Putamen (tissue), 1 donor: ENCODE results near the gene NAA40.

Source experiments
- DNase-seq: peaks from one replicate; pipeline ENCODE4 v3.0.0-alpha.2; 2016; ENCODE audit warnings: low spot score

NAA40 gene

DNA sequence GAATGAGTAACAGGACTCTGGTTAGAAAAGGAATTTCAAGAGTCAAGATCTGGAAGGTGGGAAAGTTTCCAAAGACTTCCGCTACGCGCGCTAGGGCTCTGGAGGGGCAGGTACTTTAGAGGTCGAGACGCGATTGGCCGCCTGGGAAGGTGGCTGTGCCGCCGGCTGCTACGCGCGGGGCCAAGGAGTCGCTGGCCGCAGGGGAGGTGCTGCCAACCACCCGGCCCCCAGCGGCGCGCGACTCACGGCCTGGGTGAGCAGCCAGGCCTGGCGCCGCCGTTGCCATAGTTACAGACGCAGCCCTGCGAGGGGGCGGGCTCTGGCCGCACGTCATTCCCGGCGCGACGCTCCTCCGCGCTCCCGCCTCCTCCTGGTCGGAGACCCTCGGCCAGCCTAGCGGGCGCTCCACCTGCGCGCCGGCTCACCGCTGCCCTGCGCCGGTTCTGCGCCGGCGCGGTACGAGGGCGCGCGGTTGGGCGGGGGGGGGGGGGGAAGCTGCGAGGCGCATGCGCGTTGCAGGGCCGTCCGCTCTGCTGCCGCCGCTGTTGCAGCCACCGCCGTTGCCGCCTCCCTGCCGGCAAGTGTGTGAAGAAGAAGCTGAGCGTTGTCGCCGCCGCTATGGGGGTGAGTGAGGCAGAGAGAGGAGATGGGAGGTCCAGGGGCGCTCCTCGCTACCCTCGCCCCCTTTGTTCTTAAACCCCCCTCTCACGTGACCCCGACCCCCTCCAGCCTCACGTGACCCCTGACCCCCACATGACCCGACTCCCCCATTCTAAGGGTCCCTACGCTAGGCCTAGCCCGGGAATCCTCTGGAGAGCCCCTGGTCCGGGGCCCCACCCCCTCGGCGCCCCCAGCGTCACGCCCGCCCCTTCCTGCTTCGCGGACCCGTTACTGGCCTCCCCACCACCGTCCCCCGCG is at the start of gene NAA40:
NAA40 (plus strand) TSS at position 524 of the 918 bp plus-strand sequence; CDS start at position 619, 95 bp downstream.
- peak; percentile 86 for DNase-seq

DNA sequence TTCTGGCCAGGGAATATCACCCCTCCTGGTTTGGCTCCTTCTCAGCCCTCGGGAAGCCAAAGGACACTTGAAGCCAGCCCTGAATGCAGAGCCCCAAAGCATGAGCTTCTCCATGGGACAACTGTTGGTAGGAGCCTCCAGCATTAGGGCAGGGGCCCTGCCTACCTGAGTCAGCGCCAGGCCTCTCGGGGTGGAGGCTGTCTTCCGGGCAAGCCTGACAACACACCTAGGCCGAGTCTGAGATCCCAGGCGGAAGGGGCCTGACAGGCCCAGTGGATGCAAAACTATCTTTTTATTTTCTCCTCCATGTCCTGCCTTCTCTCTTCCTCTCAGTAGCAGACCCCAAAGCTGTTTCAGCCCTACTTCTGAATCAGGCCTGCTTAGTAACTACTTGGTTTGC is 49.5 kb upstream of the NAA40 start:
- DNase-seq, result no peak

DNA sequence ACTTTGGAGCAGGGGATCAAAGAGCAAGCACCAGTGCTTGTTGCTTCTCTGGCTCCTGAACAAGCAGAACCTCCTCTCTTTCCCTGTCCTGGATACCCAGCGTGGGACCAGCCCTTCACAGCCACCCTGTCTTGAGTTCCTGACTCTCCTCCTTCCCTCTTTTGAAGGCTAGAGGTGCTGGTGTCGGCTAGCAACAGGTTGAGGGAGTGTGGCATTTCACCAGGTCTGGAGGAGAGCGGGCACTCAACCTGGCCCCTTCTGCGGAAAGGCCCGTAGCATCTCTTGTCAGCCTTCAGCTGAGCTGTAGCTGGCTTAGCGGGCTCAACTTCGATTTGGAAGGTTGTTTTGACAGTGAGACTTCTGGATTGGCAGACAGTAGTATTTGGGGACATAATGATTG is 48.4 kb upstream of the NAA40 start:
- no peak for DNase-seq

DNA sequence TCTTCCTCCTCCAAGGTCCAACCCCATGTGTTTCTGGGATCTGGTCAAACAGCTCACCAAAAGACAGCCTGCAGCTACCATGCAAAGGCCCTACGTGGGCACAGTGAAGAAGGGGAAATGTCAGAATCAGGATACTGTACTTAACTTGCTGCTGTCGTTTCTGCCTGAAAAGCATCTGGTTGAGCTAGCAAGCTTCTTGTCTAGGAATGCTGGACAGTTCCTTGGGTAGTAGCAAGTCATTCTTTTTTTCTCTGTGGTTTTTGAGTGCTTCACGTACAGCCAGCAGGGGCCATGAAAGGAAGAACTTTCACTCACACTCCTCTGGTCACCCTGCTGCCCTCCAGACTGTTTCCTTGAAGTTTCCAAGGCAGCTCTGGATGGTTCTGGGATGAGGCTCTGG is 46.6 kb upstream of the NAA40 start:
- no peak for DNase-seq

DNA sequence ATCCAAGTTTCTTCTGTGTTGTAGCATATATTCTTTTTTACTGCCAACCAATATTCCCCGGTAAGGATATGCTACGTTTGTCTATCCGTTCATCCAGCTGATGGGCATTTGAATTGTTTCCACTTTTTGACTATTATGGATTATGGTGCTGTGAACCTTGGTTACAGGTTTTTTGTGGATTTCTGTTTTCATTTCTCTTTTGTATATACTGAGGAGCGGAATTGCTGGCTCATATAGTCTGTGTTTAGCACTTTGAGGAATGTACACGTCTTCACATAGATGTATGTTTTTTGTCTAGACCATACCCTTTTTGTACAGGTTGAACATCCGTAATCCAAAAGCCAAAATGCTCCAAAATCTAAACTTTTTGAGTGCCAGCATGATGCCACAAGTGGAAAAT is 45.4 kb upstream of the NAA40 start:
- DNase-seq, result no peak

DNA sequence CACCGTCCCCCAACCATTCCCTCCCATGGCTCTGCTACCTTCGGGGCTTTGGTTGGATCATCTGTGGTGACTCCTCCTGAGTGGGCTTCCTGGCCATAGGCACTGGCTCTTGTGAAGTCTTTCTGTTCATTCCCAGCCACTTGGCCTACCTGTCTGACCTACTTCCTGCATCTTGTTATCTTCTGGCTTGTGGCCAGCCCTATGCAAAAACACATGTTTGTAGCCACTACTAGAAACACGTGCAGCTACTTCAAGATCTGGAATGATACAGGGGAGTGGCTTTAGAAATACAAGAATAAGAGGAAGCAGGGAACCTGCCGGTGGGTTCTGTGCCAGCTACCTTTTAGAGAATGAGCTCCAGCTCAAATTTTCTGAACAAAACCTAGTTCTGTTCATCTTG is 42.7 kb upstream of the NAA40 start:
- no peak for DNase-seq

DNA sequence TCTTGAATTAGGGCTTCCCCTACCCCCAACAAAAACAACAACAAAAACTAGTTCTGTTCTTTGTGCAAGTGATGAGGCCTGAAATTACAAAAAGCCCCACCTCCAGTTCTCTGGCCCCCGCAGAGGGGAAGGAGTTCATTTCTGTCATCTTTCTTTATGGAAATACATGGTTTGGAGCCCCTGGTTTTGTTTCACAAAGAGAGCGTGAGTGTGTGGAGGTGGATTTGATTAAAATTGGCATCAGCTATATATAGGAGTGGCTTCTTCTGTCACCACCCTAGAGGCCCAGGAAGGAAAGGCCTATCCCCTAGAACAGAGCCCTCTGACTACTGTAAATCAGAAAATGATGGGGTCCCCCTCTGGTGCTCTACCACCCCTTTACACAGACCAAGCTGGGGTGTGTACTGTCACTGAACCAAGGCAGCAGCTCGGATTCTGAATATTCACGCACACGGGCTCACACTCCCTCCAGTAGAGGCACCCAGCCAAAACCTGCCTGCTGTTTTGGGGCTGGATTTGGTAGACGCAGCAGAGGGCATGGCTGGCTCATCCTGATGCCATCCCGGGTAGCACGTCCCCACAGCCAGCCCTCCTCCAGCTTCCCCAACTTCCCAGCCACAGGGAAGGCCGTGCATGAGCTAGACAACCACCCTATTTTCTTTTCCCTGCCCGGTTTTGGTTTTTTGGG is 41.2 kb upstream of the NAA40 start:
- peak; percentile 79 for DNase-seq

DNA sequence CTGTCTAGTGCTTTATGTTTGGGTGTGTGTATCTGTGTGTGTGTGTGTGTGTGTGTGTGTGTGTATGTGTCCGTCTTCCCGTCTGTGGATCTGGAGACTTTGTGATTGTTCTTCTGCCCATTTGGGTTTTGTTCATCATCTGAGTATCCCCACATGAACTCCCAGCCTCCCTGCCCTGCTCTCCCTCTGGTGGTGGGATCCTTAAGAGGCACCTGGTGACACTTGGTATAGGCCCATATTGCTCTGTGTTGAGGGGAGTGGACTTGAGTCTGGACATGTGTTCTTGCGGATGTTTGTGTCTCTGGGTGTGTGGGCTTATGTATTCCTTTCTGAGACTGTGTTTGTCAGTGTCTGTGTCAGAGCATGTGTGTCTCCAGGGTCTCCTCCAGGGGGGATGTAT is 37.1 kb upstream of the NAA40 start:
- DNase-seq, result no peak

DNA sequence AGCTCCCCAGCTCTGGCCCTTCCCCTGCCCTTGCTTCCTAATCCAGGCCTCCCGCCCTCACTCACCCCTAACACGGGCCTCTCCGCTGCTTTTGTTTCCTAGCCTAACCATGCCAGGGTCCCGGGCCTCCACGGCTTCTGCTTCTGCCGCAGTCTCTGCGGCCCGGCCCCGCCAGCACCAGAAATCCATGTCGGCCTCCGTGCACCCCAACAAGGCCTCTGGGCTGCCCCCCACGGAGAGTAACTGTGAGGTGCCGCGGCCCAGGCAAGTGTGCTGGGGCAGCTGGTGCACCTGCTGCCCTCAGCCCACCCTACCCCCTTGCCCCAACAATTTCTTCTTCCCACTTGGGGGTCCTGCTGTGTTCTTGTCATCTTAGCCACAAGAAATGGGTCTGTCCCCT is 34.9 kb upstream of the NAA40 start:
- DNase-seq, result no peak

DNA sequence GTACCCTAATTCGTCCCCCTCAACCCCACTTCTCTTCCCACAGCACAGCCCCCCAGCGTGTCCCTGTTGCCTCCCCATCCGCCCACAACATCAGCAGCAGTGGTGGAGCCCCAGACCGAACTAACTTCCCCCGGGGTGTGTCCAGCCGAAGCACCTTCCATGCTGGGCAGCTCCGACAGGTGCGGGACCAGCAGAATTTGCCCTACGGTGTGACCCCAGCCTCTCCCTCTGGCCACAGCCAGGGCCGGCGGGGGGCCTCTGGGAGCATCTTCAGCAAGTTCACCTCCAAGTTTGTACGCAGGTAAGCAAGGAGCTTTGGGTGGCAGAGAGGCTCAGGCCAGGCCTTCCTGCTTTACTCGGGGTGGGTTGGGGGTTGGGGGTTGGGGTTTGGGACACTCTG is 34.1 kb upstream of the NAA40 start:
- DNase-seq, result no peak

DNA sequence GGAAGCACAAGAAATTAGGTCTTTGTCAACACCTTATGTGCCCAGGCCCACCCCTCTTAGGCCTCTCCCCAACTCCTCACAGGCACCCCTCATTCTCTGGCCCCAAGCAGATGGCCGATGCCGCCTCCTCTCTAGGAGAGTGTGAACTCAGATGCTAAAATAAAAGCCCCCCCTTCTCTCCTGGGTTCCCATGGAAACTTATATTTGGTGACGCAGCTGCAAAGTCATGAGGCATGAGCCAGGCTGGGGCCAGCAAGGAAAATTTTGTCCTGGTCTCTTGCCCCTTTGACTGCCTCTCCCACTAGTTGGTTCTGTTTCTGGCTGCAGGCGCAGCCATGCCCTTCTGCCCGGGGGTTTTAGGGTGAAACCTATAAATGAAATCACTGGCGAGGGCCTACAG is 33.6 kb upstream of the NAA40 start:
- DNase-seq, result no peak

DNA sequence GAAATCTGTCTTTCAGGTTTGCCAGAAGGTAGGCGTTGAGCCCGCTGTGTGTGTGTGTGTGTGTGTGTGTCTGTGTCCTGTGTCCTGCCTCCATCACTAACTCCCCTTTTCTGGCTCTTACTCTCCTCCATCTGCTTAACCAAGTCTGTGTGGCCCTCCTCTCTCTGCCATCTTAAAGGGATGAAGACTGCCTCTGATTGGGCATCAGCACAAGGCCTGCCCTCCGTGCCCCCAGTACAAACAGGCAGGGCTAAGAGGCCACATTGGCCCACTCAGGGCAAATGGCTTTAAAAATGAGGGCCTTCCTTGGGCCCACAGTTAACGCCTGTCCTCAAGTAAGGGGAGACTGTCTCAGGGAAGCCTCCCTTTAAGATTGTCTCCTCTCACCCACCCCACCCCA is 32.7 kb upstream of the NAA40 start:
- no peak for DNase-seq

DNA sequence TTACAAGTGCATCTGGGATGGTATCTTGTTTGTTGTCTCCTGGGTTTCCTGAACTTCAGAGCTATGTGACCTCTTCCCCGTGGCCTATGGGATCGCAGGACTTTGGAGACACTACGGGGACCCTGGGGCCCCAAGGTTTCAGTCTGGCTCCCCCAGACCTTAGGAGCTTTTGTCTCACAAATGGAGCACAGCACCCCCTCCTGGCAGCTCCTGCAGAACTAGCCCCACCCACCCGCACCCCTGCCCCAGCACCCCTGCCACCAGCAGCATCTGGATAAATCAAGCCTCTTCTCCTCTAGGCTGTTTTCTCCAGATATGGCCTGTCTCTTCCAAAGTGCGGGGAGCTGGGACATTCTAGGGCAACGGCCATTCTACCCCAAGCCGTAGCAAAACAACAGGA is 32.2 kb upstream of the NAA40 start:
- no peak for DNase-seq

DNA sequence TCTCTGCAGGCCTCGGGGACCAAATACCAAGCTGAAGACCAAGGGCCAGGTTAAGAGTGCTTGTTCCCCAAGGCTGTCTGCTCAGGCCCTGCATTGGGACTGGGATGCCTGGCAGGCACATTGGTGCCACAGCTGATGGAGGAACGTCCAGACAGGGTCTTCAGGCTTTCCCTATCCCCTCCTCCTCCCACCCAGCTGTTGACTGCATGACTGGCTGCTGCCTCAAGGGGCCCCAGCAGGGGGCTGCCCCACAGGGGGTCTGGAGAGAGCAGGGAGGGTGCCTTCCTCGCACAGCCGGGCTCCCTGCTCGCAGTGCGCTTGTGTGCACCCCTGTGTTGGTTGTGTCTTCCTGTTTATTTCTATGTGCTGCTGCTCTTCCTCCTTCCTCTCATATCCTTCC is 31.7 kb upstream of the NAA40 start:
- no peak for DNase-seq

DNA sequence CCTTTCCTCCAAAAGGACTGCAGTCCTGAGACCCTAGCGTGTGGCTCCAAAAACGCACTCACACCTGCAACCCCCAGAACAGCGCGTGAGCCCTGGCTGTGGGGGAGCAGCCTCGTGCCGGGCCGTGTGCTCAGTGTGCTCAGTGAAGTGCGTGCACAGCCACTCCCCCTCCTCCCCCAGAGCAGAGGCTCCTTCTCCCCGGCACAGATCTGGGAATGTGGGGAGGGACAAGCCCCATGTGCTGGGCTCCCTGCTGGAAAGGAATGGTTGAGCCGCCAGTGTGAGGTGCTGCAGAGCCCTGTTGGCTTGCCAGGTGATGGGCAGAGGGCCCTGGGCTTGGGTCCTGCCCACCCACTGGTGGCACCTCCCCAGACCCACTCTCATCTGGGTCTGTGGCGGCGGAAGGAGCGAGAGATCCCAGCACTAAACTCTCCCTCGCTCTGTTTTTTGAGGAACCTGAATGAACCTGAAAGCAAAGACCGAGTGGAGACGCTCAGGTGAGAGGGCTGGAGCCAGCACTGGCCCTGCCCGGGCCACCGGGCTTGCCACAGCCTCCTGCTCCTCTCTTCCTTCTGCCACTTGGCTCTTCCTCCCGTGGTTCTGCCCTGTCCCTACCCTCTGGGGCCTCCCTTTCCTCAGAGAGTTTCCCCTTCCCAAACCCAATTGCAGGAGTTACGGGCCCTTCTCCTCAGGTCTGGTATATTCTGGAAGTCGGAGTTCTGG is 30.8 kb upstream of the NAA40 start:
- DNase-seq, result peak; percentile 82

DNA sequence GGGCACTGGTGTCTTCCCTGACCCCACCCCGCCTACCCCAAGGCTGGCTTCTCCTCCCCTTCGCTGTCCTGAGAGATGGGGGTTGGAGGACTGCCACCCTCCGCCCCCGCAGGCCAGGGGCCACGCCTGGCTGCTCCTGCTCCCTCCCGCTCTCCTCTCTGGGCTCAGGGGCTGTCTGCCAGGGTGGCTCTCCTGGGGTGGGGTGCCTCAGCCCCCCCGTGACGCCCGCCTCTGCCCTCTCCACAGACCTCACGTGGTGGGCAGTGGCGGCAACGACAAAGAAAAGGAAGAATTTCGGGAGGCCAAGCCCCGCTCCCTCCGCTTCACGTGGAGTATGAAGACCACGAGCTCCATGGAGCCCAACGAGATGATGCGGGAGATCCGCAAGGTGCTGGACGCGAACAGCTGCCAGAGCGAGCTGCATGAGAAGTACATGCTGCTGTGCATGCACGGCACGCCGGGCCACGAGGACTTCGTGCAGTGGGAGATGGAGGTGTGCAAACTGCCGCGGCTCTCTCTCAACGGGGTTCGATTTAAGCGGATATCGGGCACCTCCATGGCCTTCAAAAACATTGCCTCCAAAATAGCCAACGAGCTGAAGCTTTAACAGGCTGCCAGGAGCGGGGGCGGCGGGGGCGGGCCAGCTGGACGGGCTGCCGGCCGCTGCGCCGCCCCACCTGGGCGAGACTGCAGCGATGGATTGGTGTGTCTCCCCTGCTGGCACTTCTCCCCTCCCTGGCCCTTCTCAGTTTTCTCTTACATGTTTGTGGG is 30.0 kb upstream of the NAA40 start:
- DNase-seq, result no peak

DNA sequence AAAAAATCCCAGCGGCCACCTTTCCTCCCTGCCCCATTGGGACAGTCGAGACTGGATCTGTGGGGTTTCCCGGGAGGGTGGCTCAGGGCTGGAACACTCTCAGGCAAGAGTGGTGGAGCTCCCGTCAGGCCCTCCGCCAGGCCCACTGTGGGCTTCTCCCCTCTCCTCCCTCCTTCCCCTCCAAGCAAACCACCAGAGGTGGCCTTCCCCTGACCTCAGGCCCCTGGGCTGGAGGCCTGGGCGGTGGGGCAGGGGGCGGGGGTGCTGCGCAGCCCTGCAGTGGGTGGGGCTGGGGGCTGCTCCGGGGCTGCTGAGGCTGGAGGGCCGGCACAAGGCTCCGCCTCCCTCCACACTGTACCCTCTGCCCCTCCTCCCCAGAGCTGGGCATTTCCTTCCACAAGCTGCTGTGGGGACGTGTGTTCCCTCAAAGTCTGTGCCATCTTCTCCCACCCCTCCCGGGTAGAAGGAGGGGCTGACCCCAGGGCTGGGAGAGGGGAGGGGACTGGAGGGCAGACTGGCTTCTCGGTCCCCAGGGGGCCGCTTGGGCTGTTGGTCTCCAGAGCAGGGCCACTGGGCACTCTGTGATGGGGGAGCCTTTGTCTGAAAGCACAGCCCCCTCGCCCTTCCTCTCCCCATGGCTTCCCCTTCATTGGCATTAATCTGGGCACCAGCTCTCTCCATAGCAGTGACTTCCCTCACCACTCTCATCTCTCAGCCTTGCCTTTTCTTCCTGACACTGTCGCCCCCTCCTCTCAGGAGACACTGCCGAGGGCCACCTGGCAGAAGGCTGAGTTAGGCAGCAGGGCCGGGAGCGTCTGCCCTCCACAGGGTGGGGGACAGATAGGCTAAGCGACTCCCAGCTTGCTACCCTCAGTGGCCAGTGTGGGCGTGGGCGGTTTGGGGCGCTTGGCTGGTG is 29.0 kb upstream of the NAA40 start:
- DNase-seq, result no peak

DNA sequence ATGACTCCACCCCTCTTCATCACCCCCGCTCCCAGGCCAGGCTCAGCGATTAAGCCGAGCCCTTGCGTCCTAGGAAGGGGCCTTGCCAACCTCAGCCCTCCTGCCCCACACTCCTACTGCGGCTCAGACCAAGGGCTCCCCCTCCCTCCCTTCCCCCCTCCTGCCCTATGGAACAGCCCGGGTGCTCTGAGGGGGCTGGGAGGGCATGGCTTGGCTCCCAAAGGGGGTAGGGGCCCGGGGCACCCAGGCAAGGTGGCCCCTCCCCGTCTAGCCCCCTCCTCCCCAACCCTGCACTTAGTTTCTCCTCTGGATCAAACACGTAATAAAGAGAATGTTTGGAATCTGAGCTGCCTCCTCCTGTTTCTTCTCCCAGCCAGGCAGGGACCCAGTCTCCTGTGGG is 28.1 kb upstream of the NAA40 start:
- no peak for DNase-seq

DNA sequence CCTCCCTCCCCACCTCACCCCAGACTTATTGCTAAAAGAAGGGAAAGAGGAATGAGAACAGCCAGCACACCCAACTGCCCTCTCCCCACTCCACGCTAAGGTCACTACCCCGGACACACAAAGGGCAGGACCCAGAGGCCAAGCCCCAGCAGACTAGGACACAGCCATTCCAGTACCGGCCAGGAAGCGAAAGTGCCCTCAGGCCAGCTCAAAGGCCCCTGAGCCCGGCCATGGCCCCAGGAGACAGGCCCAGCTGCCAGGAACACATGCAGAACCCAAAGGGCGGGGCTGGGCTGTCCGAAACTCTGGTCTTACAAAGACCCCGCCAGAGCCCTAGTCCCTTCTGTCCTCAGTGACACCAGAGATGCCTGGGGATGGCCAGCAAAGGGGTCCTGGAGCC is 27.4 kb upstream of the NAA40 start:
- no peak for DNase-seq

DNA sequence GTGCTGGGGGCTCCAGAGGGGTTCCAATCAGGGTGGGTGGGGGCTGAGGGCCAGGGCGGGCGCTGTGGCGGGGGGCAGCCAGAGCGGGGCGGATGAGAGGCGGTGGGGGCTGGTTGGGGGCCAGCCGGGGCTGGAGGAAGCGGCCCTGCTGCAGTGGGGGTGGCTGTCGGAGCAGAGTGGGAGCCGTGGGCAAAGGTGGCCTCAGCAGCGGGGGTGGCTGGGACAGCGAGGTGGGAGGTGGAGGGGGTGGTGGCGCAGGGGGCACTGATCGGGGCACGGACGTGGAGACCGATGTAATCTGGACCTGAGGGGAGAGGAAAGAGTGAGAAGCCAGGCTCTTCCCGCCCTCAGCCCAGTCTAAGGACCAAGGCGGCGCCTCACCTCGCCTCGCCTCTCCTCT is 26.9 kb upstream of the NAA40 start:
- no peak for DNase-seq

DNA sequence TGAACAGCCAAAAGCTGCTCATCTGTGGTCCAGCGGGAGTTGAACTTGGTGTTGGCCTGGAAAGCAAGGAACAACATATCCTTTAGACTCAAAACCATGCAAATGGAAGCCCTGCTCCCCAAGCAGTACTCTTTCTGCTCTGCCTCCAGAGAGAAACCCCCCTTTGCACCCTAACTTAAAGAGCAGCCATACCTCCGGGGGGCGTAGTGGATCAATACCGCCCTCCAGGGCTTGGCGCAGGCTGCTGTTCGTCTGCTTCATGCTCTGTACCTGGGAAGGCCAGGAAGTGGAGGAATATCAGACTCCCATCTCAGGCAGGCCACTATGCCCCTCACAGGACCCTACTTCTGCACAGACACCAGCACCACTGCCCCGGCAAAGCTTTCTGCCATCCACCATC is 26.1 kb upstream of the NAA40 start:
- no peak for DNase-seq
